T-helper 1 cell treated with Interleukin-12 subunit alpha and Interleukin-12 subunit beta and Interleukin-4 antibody, amounts not matched to agents 30 μg/mL and 1 μg/mL, for 36 hours (primary cell): ENCODE results near the gene IFI16.

Experiments
- H3K27ac Mint-ChIP-seq: one replicate; pipeline ENCODE4 v1.8.0; 2021; ENCODE audit warnings: mild to moderate bottlenecking, mixed read lengths
- H3K27me3 Mint-ChIP-seq: one replicate; pipeline ENCODE4 v1.8.0; 2021; ENCODE audit warnings: low read depth, mixed read lengths
- H3K36me3 Mint-ChIP-seq: one replicate; pipeline ENCODE4 v1.8.0; 2021; ENCODE audit warnings: low read depth, mixed read lengths
- H3K4me1 Mint-ChIP-seq: one replicate; pipeline ENCODE4 v1.8.0; 2021; ENCODE audit warnings: low read depth, mixed read lengths
- H3K4me3 Mint-ChIP-seq: one replicate; pipeline ENCODE4 v1.8.0; 2021; ENCODE audit warnings: mild to moderate bottlenecking, moderate library complexity, mixed read lengths
- H3K9me3 Mint-ChIP-seq: one replicate; pipeline ENCODE4 v1.8.0; 2021; ENCODE audit warnings: mixed read lengths

The IFI16 gene

GRCh38 chr1:159009704-159010361 lies at the start of gene IFI16:
Gene IFI16 (plus strand): TSS chr1:159009907. CDS start chr1:159014681, 4,774 bp downstream.
- H3K27me3 Mint-ChIP-seq: no peaks in the 10 kb centered on the region
- H3K4me3 Mint-ChIP-seq: peak within 1 kb of the TSS; percentile 95
- H3K9me3 Mint-ChIP-seq: peaks cover 3% of the 10 kb centered on the region
- peaks cover 50% of the 10 kb centered on the region for H3K4me1 Mint-ChIP-seq
- peaks cover 43% of the 10 kb centered on the region for H3K36me3 Mint-ChIP-seq
- peak within 1 kb of the TSS; percentile 95 for H3K27ac Mint-ChIP-seq

- Mint-ChIP-seq H3K4me3 (no peak overlapping the region), H3K27ac (no peak overlapping the region), H3K4me1 (no peaks in the 10 kb centered on the region), H3K27me3 (peaks cover 5% of the 10 kb centered on the region), H3K36me3 (peaks cover 41% of the 10 kb centered on the region), H3K9me3 (peaks cover 11% of the 10 kb centered on the region)
Observed at GRCh38 chr1:158961178-158961577, 48.5 kb upstream of the IFI16 start.

GRCh38 chr1:158962983-158963382 lies 46.7 kb upstream of the IFI16 start:
- Mint-ChIP-seq H3K9me3 (peaks cover 26% of the 10 kb centered on the region), H3K4me3 (no peak overlapping the region), H3K27me3 (peaks cover 5% of the 10 kb centered on the region), H3K4me1 (no peaks in the 10 kb centered on the region), H3K36me3 (peaks cover 51% of the 10 kb centered on the region), H3K27ac (no peak overlapping the region)

- Mint-ChIP-seq H3K4me3 (no peak overlapping the region), H3K4me1 (peaks cover 2% of the 10 kb centered on the region), H3K36me3 (peaks cover 35% of the 10 kb centered on the region), H3K9me3 (peaks cover 27% of the 10 kb centered on the region), H3K27ac (no peak overlapping the region), H3K27me3 (peaks cover 5% of the 10 kb centered on the region)
Observed at GRCh38 chr1:158969166-158969565, 40.5 kb upstream of the IFI16 start.

GRCh38 chr1:158969855-158970254 lies 39.9 kb upstream of the IFI16 start:
- H3K4me3 Mint-ChIP-seq: no peak overlapping the region
- H3K27me3 Mint-ChIP-seq: peaks cover 5% of the 10 kb centered on the region
- peaks cover 27% of the 10 kb centered on the region for H3K9me3 Mint-ChIP-seq
- peaks cover 33% of the 10 kb centered on the region for H3K36me3 Mint-ChIP-seq
- peaks cover 2% of the 10 kb centered on the region for H3K4me1 Mint-ChIP-seq
- H3K27ac Mint-ChIP-seq: no peak overlapping the region

GRCh38 chr1:158972841-158973240 lies 36.9 kb upstream of the IFI16 start:
- H3K4me1 Mint-ChIP-seq: peaks cover 5% of the 10 kb centered on the region
- no peak overlapping the region for H3K27ac Mint-ChIP-seq
- H3K27me3 Mint-ChIP-seq: no peaks in the 10 kb centered on the region
- H3K36me3 Mint-ChIP-seq: peaks cover 23% of the 10 kb centered on the region
- peaks cover 5% of the 10 kb centered on the region for H3K9me3 Mint-ChIP-seq
- H3K4me3 Mint-ChIP-seq: no peak overlapping the region

- H3K27me3 Mint-ChIP-seq: no peaks in the 10 kb centered on the region
- peaks cover 6% of the 10 kb centered on the region for H3K9me3 Mint-ChIP-seq
- H3K36me3 Mint-ChIP-seq: peaks cover 26% of the 10 kb centered on the region
- H3K4me3 Mint-ChIP-seq: no peak overlapping the region
- H3K27ac Mint-ChIP-seq: no peak overlapping the region
- H3K4me1 Mint-ChIP-seq: peaks cover 3% of the 10 kb centered on the region
Observed at GRCh38 chr1:158976219-158976618, 33.5 kb upstream of the IFI16 start.

- H3K27ac Mint-ChIP-seq: no peak overlapping the region
- peaks cover 31% of the 10 kb centered on the region for H3K36me3 Mint-ChIP-seq
- H3K27me3 Mint-ChIP-seq: peaks cover 3% of the 10 kb centered on the region
- no peak overlapping the region for H3K4me3 Mint-ChIP-seq
- H3K9me3 Mint-ChIP-seq: peaks cover 25% of the 10 kb centered on the region
- peaks cover 3% of the 10 kb centered on the region for H3K4me1 Mint-ChIP-seq
Observed at GRCh38 chr1:158978730-158979129, 31.0 kb upstream of the IFI16 start.

- Mint-ChIP-seq H3K36me3 (peaks cover 35% of the 10 kb centered on the region), H3K9me3 (peaks cover 30% of the 10 kb centered on the region), H3K27me3 (peaks cover 4% of the 10 kb centered on the region), H3K4me1 (peaks cover 3% of the 10 kb centered on the region), H3K27ac (no peak overlapping the region), H3K4me3 (no peak overlapping the region)
Observed at GRCh38 chr1:158979229-158979628, 30.5 kb upstream of the IFI16 start.

GRCh38 chr1:158983235-158983634 lies 26.5 kb upstream of the IFI16 start:
- peaks cover 46% of the 10 kb centered on the region for H3K36me3 Mint-ChIP-seq
- peaks cover 10% of the 10 kb centered on the region for H3K27me3 Mint-ChIP-seq
- no peaks in the 10 kb centered on the region for H3K4me1 Mint-ChIP-seq
- peaks cover 42% of the 10 kb centered on the region for H3K9me3 Mint-ChIP-seq
- H3K4me3 Mint-ChIP-seq: no peak overlapping the region
- H3K27ac Mint-ChIP-seq: no peak overlapping the region

GRCh38 chr1:158984386-158984785 lies 25.3 kb upstream of the IFI16 start:
- Mint-ChIP-seq H3K4me1 (no peaks in the 10 kb centered on the region), H3K4me3 (no peak overlapping the region), H3K9me3 (peaks cover 42% of the 10 kb centered on the region), H3K27me3 (peaks cover 10% of the 10 kb centered on the region), H3K36me3 (peaks cover 49% of the 10 kb centered on the region), H3K27ac (no peak overlapping the region)

GRCh38 chr1:158989424-158989823 lies 20.3 kb upstream of the IFI16 start:
- no peaks in the 10 kb centered on the region for H3K4me1 Mint-ChIP-seq
- H3K4me3 Mint-ChIP-seq: no peak overlapping the region
- peaks cover 30% of the 10 kb centered on the region for H3K9me3 Mint-ChIP-seq
- no peak overlapping the region for H3K27ac Mint-ChIP-seq
- H3K27me3 Mint-ChIP-seq: peaks cover 8% of the 10 kb centered on the region
- H3K36me3 Mint-ChIP-seq: peaks cover 53% of the 10 kb centered on the region

GRCh38 chr1:158992787-158993312 lies 16.9 kb upstream of the IFI16 start:
- Mint-ChIP-seq H3K4me1 (peaks cover 21% of the 10 kb centered on the region), H3K9me3 (peaks cover 28% of the 10 kb centered on the region), H3K27me3 (peaks cover 4% of the 10 kb centered on the region), H3K27ac (no peak overlapping the region), H3K36me3 (peaks cover 45% of the 10 kb centered on the region), H3K4me3 (no peak overlapping the region)

GRCh38 chr1:158996998-158997397 lies 12.7 kb upstream of the IFI16 start:
- Mint-ChIP-seq H3K4me1 (peaks cover 35% of the 10 kb centered on the region), H3K27me3 (no peaks in the 10 kb centered on the region), H3K4me3 (no peak overlapping the region), H3K27ac (no peak overlapping the region), H3K36me3 (peaks cover 25% of the 10 kb centered on the region), H3K9me3 (peaks cover 22% of the 10 kb centered on the region)

GRCh38 chr1:158998037-158998780 lies 11.5 kb upstream of the IFI16 start:
- Mint-ChIP-seq H3K4me1 (peaks cover 35% of the 10 kb centered on the region), H3K4me3 (peak overlapping the region; percentile 27), H3K36me3 (peaks cover 15% of the 10 kb centered on the region), H3K9me3 (peaks cover 12% of the 10 kb centered on the region), H3K27me3 (no peaks in the 10 kb centered on the region), H3K27ac (no peak overlapping the region)
